Endothelial cell of umbilical vein (primary cell): ENCODE results near the gene NQO1. TPM values are rescaled to one million over a fixed set of nuclear protein-coding genes. Genes with fewer than 3 reads are reported as not detected.

Source experiments
- BruUV-seq: library from RNA; stranded (reverse); fragments of 400-500 nt; replicated peaks from 2 replicates; lab custom pipeline; 2021; lab: Mats Ljungman, UMichigan
- CTCF ChIA-PET: fragments of 300-600, 350-600 bp; sonication (Branson Sonifier 250); formaldehyde crosslinking; loops from one replicate; lab custom pipeline; 2021; ENCODE audit warnings: antibody characterized with exemption, inconsistent platforms; lab: Charles Lee
- POLR2A ChIA-PET: fragments of 300-600, 350-600 bp; sonication (Branson Sonifier 250); formaldehyde crosslinking; loops from one replicate; lab custom pipeline; 2021; ENCODE audit warnings: antibody characterized with exemption, inconsistent platforms; lab: Charles Lee
- DNase-seq: peaks from one replicate; pipeline ENCODE4 v3.0.0-alpha.2; 2011; ENCODE audit warnings: low read depth, low spot score
- FAIRE-seq: peaks from 2 replicates; lab custom pipeline; 2011; peaks lifted over from hg19 to GRCh38; lab: Jason Lieb, UNC
- H2AFZ ChIP-seq: 2 replicates; pipeline ENCODE4 v1.6.0; 2012; ENCODE audit warnings: low read depth, low read length, control low read depth, inconsistent platforms
- H3K27ac ChIP-seq: 2 replicates; pipeline ENCODE4 v1.5.1; 2011; ENCODE audit warnings: low read depth, mild to moderate bottlenecking, control low read depth, low read length, moderate library complexity; ENCODE audit not compliant: insufficient read depth
- H3K27me3 ChIP-seq, 2 experiments: 2 replicates each; pipeline versions ENCODE4 v1.6.0 to v1.6.1; 2011; ENCODE audit warnings: low read length in 2 of 2, mixed read lengths in 1 of 2; ENCODE audit not compliant: control insufficient read depth in 2 of 2, insufficient read depth in 2 of 2
- H3K36me3 ChIP-seq, 2 experiments: 2 replicates in 1 of 2; 3 replicates in 1 of 2; pipeline ENCODE4 v1.5.1; 2011; ENCODE audit warnings: low read length in 2 of 2, mild to moderate bottlenecking in 1 of 2, moderate library complexity in 1 of 2; ENCODE audit not compliant: control insufficient read depth in 2 of 2, insufficient read depth in 2 of 2; ENCODE audit errors: extremely low read depth in 1 of 2
- H3K4me1 ChIP-seq: 3 replicates; pipeline ENCODE4 v1.5.1; 2011; ENCODE audit warnings: mild to moderate bottlenecking, low read length; ENCODE audit not compliant: control insufficient read depth, insufficient read depth; ENCODE audit errors: extremely low read depth
- H3K4me2 ChIP-seq: 2 replicates; pipeline ENCODE4 v1.6.1; 2011; ENCODE audit warnings: low read length, control low read depth, mixed read lengths; ENCODE audit not compliant: insufficient read depth
- H3K4me3 ChIP-seq, 3 experiments: fragments of 200-600 bp in 1 of 3; sonication (generic), shearing (Covaris generic) in 1 of 3; replicated peaks in 1 of 3; 2 replicates each; pipeline ENCODE4 v1.5.1; 2011 to 2016; ENCODE audit warnings: control low read depth in 3 of 3, low read length in 3 of 3, mild to moderate bottlenecking in 2 of 3, inconsistent platforms in 1 of 3, low read depth in 1 of 3, moderate library complexity in 1 of 3; ENCODE audit not compliant: insufficient read depth in 1 of 3
- H3K79me2 ChIP-seq: 2 replicates; pipeline ENCODE4 v1.6.0; 2012; ENCODE audit warnings: low read length, inconsistent platforms; ENCODE audit not compliant: control insufficient read depth, insufficient read depth
- H3K9ac ChIP-seq: replicated peaks from 2 replicates; pipeline ENCODE3; 2011; ENCODE audit warnings: low read length, control low read depth; ENCODE audit not compliant: insufficient read depth; ENCODE audit errors: extremely low read depth
- H3K9me1 ChIP-seq: replicated peaks from 3 replicates; pipeline ENCODE4 v1.6.0; 2011; ENCODE audit warnings: mild to moderate bottlenecking, low read length; ENCODE audit not compliant: control insufficient read depth, insufficient read depth; ENCODE audit errors: extremely low read depth
- H3K9me3 ChIP-seq: replicated peaks from 2 replicates; pipeline ENCODE4 v1.5.1; 2012; ENCODE audit warnings: low read length, inconsistent platforms; ENCODE audit not compliant: control insufficient read depth, insufficient read depth
- H4K20me1 ChIP-seq: replicated peaks from 2 replicates; pipeline ENCODE3; 2011; ENCODE audit warnings: mild to moderate bottlenecking, low read length; ENCODE audit not compliant: control insufficient read depth, insufficient read depth; ENCODE audit errors: extremely low read depth
- EZH2 ChIP-seq: IDR thresholded peaks from 2 replicates; pipeline ENCODE4 v1.6.1; 2012; ENCODE audit warnings: borderline replicate concordance, low read depth, mild to moderate bottlenecking, moderate library complexity, low read length, inconsistent platforms; ENCODE audit not compliant: severe bottlenecking
- FOS ChIP-seq: IDR thresholded peaks from 2 replicates; pipeline ENCODE4 v1.6.1; 2011; ENCODE audit warnings: mild to moderate bottlenecking, low read length, moderate library complexity, borderline replicate concordance; ENCODE audit not compliant: insufficient read depth
- GATA2 ChIP-seq: IDR thresholded peaks from 2 replicates; pipeline ENCODE4 v1.7.0; 2011; ENCODE audit warnings: low read depth, mild to moderate bottlenecking, moderate library complexity, mixed read lengths, low read length; ENCODE audit not compliant: insufficient read length, insufficient read depth
- JUN ChIP-seq: IDR thresholded peaks from 2 replicates; pipeline ENCODE4 v1.6.1; 2011; ENCODE audit warnings: borderline replicate concordance, low read depth; ENCODE audit not compliant: insufficient read length, insufficient read depth
- MYC ChIP-seq: IDR thresholded peaks from one replicate; pipeline ENCODE4 v1.6.1; 2011; ENCODE audit warnings: mild to moderate bottlenecking, low read depth, low read length
- POLR2A ChIP-seq: IDR thresholded peaks from 2 replicates; pipeline ENCODE4 v1.6.1; 2012; ENCODE audit warnings: low read depth, mild to moderate bottlenecking, control low read depth, low read length
- POLR2AphosphoS5 ChIP-seq: IDR thresholded peaks from 2 replicates; pipeline ENCODE4 v1.6.1; 2012; ENCODE audit warnings: low read depth, mild to moderate bottlenecking, control low read depth, low read length, moderate library complexity; ENCODE audit not compliant: insufficient read depth
- dilution Hi-C: fragments of 300-500 bp; cut with MboI; formaldehyde crosslinking; loops from one replicate; pipeline ENCODE4 v1.15.0; 2019; ENCODE audit warnings: low sequenced_read_pairs; ENCODE audit not compliant: extremely low pct_ligation_motif_present
- intact Hi-C: fragments of 100-400 bp; cut with micrococcal nuclease; formaldehyde crosslinking; loops from one replicate; pipeline ENCODE4 v1.10.0; 2022
- polyA plus RNA-seq, 4 experiments: library from polyadenylated mRNA; depleted of rRNA in 3 of 4; stranded (reverse) in 3 of 4; unstranded in 1 of 4; fragments of >200 nt; gene quantifications; 2 replicates each; pipeline versions ENCODE4 v1.2.1 to v1.2.3, GENCODE V29; 2011 to 2012; ENCODE audit warnings: missing spikeins in 1 of 4
- total RNA-seq: library from RNA; stranded (reverse); gene quantifications from 2 replicates; pipeline ENCODE4 v1.2.3, GENCODE V29; 2021
- TF ChIP-seq, protein P1 (sequence below), 2 donors: IDR thresholded peaks; 1 replicate in 1 of 2; 2 replicates in 1 of 2; pipeline ENCODE4 v1.5.1; 2011; ENCODE audit warnings: low read length in 2 of 2, mild to moderate bottlenecking in 2 of 2, moderate library complexity in 2 of 2, control low read depth in 1 of 2, inconsistent platforms in 1 of 2, low read depth in 1 of 2; ENCODE audit not compliant: insufficient read depth in 1 of 2; ENCODE audit errors: extremely low read depth in 1 of 2
- TF ChIP-seq, protein P2 (sequence below): IDR thresholded peaks from 2 replicates; pipeline ENCODE4 v1.6.1; 2011; ENCODE audit not compliant: insufficient read depth, insufficient read length

The NQO1 gene
- total and polyA plus RNA-seq, 2 donors (not counting 3 experiments of a cell fraction or from before 2014, with no cell fraction given): 257 to 345 TPM

DNA sequence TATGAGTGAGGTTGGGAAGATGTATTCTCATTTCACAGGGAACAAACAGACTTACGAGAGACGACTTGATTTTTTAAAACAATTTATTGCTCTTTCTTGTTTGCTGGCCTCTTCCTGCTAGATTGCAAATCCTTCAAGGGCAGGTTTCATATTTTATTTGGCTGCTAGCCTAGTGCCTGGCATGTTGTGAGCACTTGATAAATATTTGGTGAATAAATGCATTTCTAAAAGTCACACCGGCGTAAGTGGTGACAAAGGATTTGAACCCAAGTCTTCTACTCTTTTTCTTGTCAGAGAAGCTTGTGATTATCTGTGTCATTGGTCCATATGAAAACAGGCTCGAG is 37.2 kb upstream of the NQO1 start:
- no peak overlapping the region for H3K9ac ChIP-seq
- no peaks in the 10 kb centered on the region for H3K9me3 ChIP-seq
- H4K20me1 ChIP-seq: no peaks in the 10 kb centered on the region
- FAIRE-seq (no peak), DNase-seq (peak; percentile 45)
- intact Hi-C loops (no loop called here), dilution Hi-C loops (no loop called here)
- no peaks in the 10 kb centered on the region for H3K9me1 ChIP-seq
- no peaks in the 10 kb centered on the region for H3K36me3 ChIP-seq
- ChIA-PET POLR2A (interaction anchor here (0.6 kb wide), 2 partner anchors 140 to 504 kb away, joined by 3 to 5 read pairs; no protein-coding TSS in a partner anchor), CTCF (interaction anchor here (1.1 to 2.0 kb wide), 3 partner anchors 9 to 54 kb away, joined by 4 to 6 read pairs (median 5); partner anchors contain the start of gene NOB1)
- H3K79me2 ChIP-seq: peaks cover 3% of the 10 kb centered on the region
- H3K4me1 ChIP-seq: peaks cover 12% of the 10 kb centered on the region
- H3K27ac ChIP-seq: no peak overlapping the region
- BruUV-seq: no TSS peak
- no peak for TF ChIP-seq JUN
- TF ChIP-seq, protein P1, sequence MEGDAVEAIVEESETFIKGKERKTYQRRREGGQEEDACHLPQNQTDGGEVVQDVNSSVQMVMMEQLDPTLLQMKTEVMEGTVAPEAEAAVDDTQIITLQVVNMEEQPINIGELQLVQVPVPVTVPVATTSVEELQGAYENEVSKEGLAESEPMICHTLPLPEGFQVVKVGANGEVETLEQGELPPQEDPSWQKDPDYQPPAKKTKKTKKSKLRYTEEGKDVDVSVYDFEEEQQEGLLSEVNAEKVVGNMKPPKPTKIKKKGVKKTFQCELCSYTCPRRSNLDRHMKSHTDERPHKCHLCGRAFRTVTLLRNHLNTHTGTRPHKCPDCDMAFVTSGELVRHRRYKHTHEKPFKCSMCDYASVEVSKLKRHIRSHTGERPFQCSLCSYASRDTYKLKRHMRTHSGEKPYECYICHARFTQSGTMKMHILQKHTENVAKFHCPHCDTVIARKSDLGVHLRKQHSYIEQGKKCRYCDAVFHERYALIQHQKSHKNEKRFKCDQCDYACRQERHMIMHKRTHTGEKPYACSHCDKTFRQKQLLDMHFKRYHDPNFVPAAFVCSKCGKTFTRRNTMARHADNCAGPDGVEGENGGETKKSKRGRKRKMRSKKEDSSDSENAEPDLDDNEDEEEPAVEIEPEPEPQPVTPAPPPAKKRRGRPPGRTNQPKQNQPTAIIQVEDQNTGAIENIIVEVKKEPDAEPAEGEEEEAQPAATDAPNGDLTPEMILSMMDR (IDR thresholded peaks at IDR 0.05; ENCODE audit: extremely low read depth in 1 of 2, insufficient read depth in 1 of 2, low read depth in 1 of 2, low read length in 2 of 2): no peak
- no peak for TF ChIP-seq POLR2A
- TF ChIP-seq MYC: no peak
- TF ChIP-seq, protein P2, sequence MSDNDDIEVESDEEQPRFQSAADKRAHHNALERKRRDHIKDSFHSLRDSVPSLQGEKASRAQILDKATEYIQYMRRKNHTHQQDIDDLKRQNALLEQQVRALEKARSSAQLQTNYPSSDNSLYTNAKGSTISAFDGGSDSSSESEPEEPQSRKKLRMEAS: no peak
- no peak for TF ChIP-seq POLR2AphosphoS5
- no peak for TF ChIP-seq GATA2
- TF ChIP-seq FOS: no peak
- TF ChIP-seq EZH2: no peak
- peak overlapping the region in 2 of 3 experiments; percentile 76 to 88 for H3K4me3 ChIP-seq
- H2AFZ ChIP-seq: no peak overlapping the region
- H3K27me3 ChIP-seq: no peaks in the 10 kb centered on the region
- H3K4me2 ChIP-seq: peak overlapping the region; percentile 80
